Measurements from ENCODE around the gene MICAL3.

DNA sequence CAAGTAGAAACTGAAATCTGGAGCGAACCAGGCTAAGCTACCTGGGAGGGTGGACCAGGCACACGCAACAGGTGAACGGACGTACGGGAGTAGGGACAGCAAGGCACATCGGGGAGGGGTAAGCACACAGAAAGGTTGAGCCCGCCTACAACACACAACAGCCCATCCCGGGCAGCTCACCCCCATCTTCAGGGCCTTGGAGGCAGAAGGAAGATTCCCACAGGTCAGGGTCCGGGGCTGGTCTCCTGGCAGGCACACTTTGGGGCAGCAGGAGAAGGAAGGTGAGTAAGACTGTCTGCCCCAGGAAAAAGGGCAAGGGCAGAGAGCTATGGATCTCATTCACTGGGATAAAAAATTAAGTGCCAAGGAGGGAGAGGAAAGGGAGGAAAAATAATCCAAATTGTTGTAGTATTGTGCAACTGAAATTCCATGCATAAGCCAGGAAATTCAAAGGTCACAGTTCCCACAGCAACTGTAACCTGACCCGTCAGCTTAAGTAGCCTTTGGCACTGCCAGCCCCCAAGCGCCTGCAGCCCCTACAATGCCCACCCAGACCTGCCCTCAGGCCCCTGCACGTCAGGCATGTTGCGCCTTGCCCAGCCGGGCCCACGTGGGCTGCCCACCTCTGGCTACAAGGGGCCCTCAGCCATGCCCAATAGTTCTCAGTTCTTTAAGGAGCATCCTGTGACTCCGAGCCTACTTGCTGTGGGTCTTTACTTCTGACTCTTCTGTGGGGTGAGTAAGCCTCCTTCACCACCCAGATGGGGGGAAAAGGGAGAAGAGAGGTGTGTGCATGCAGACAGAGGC, 51.8 kb downstream of the MICAL3 start:
- TF ChIP-seq, protein P1, sequence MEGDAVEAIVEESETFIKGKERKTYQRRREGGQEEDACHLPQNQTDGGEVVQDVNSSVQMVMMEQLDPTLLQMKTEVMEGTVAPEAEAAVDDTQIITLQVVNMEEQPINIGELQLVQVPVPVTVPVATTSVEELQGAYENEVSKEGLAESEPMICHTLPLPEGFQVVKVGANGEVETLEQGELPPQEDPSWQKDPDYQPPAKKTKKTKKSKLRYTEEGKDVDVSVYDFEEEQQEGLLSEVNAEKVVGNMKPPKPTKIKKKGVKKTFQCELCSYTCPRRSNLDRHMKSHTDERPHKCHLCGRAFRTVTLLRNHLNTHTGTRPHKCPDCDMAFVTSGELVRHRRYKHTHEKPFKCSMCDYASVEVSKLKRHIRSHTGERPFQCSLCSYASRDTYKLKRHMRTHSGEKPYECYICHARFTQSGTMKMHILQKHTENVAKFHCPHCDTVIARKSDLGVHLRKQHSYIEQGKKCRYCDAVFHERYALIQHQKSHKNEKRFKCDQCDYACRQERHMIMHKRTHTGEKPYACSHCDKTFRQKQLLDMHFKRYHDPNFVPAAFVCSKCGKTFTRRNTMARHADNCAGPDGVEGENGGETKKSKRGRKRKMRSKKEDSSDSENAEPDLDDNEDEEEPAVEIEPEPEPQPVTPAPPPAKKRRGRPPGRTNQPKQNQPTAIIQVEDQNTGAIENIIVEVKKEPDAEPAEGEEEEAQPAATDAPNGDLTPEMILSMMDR (IDR thresholded peaks at IDR 0.05), result no peak
- TF ChIP-seq POLR2A (IDR thresholded peaks at IDR 0.05) (no peak), EP300 (IDR thresholded peaks at IDR 0.05) (no peak)
